ENCODE results near the gene CRYGS. TPM values are rescaled to one million over a fixed set of nuclear protein-coding genes. Genes with fewer than 3 reads are reported as not detected.

Gene CRYGS
- total and polyA plus RNA-seq, 9 of the 15 experiments (the other 6 are each of a cell fraction or from before 2014, with no cell fraction given), result 1.5 to 3.8 (median 2.0) TPM

GRCh38 chr3:186564586-186564985 lies 20.4 kb upstream of the CRYGS start:
- Histone ChIP-seq H3K27ac (ENCODE audit: extremely low read depth, low read depth, low read length) (no peak overlapping the region), H3K9me1 (ENCODE audit: control insufficient read depth, insufficient read depth, low read length) (no peaks in the 10 kb centered on the region), H4K20me1 (replicated peaks; ENCODE audit: control insufficient read depth, insufficient read depth, low read length) (no peaks in the 10 kb centered on the region), H3K4me1 (replicated peaks in 1 of 2; ENCODE audit: control insufficient read depth in 2 of 2, insufficient read depth in 2 of 2, low read length in 2 of 2) (peaks cover 3 to 11% of the 10 kb centered on the region in 2 experiments; a peak in 4 of 5 replicates), H2AFZ (ENCODE audit: low read depth, low read length) (no peak overlapping the region), H3K9me3 (replicated peaks; ENCODE audit: control insufficient read depth, insufficient read depth, low read depth, low read length) (no peaks in the 10 kb centered on the region), H3K79me2 (ENCODE audit: control insufficient read depth, insufficient read depth, low read length) (peaks cover 52% of the 10 kb centered on the region), H3K4me3 (no peak overlapping the region), H3K27me3 (ENCODE audit: control insufficient read depth in 2 of 2, insufficient read depth in 2 of 2, low read length in 2 of 2) (no peaks in the 10 kb centered on the region), H3K4me2 (ENCODE audit: insufficient read depth, low read length) (no peak overlapping the region), H3K36me3 (ENCODE audit: control insufficient read depth, insufficient read depth, low read length) (peaks cover 39% of the 10 kb centered on the region; the same call in 1 of the 3 replicates), H3K9ac (ENCODE audit: insufficient read depth in 1 of 2, low read depth in 2 of 2, low read length in 2 of 2) (no peak overlapping the region)
- ATAC-seq (no peak), DNase-seq (ENCODE audit: extremely low read depth in 1 of 4, low spot score in 3 of 4) (no peak), FAIRE-seq (no peak)
- in situ Hi-C loops (cut with MboI) (no loop called here), intact Hi-C loops (cut with micrococcal nuclease) (no loop called here)
- ChIA-PET POLR2A (interaction anchor here (1.0 kb wide), 1 partner anchor 13 kb away, joined by 3 read pairs; no protein-coding TSS in a partner anchor), CTCF (ENCODE audit: low intra/inter-chr PET ratio) (interaction anchor here (0.6 kb wide), 1 partner anchor 9 kb away, joined by 3 read pairs; no protein-coding TSS in a partner anchor)
- BruUV-seq (replicated peaks), result no TSS peak
- TF ChIP-seq L3MBTL2 (IDR thresholded peaks at IDR 0.05), result no peak
- TF ChIP-seq, protein P1, sequence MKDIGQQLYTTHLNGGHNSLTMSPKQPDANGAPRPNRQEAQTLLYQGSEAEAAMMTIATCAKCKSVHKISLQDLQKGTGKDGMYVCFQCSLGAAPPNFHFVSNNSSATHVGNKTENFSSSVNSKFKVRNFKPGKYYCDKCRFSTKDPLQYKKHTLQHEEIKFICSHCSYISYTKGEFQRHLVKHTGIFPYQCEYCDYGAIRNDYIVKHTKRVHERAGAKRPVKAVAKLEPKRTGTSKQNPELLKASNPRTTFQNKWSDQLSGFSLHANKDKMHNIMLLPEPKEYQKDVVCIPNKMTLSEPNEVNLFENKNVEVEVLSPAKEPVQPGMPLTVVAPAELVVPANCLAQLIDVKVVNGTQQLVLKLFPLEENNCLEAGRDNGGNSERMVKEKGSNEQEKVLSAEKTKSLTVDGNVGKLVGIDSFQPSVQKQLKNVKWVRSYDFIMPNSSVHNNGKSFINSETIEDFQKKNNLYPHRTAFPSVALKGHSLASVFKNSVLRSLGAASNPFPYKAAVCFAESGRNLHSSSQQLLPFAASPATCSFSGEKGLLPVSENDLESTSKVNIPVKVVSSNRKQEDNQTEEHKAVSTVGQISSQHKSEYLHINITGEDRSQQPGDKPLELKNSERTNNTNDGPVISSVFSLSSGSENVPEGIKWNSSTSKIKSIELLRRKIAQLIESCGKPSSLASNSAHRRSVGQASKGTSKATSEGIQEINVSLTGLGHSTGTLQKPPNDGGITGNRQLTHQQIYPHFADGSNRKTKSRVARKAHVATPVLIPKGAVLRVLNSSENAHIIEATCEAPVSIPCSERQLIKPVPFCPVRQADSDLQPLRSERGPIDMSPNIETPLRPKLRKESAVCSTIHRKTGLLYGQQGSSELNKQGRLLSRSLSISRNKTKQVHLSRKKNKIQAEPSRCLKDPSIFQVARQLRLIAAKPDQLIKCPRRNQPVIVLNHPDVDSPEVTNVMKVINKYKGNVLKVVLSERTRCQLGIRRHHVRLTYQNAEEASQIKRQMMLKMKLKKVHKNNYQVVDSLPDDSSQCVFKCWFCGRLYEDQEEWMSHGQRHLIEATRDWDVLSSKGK (CRISPR knock-in tag; IDR thresholded peaks at IDR 0.05), result no peak
- TF ChIP-seq HIVEP1 (CRISPR knock-in tag; IDR thresholded peaks at IDR 0.05), result no peak
- TF ChIP-seq, protein P2, sequence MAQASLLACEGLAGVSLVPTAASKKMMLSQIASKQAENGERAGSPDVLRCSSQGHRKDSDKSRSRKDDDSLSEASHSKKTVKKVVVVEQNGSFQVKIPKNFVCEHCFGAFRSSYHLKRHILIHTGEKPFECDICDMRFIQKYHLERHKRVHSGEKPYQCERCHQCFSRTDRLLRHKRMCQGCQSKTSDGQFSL (CRISPR knock-in tag; IDR thresholded peaks at IDR 0.05), result no peak
- TF ChIP-seq, protein P2 (tag; IDR thresholded peaks at IDR 0.05), result no peak
- TF ChIP-seq ZNF175 (CRISPR knock-in tag; IDR thresholded peaks at IDR 0.05; ENCODE audit: low read depth), result no peak
- TF ChIP-seq CUX1 (CRISPR knock-in tag; IDR thresholded peaks at IDR 0.05), result no peak
- TF ChIP-seq, protein P3, sequence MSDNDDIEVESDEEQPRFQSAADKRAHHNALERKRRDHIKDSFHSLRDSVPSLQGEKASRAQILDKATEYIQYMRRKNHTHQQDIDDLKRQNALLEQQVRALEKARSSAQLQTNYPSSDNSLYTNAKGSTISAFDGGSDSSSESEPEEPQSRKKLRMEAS (CRISPR knock-in tag; IDR thresholded peaks at IDR 0.05), result no peak
- TF ChIP-seq HEY1 (CRISPR knock-in tag; IDR thresholded peaks at IDR 0.05; ENCODE audit: borderline replicate concordance), result no peak
- TF ChIP-seq ZBTB17 (CRISPR knock-in tag; IDR thresholded peaks at IDR 0.05), result no peak
